Stimulated activated CD8-positive, alpha-beta memory T cell treated with anti-CD3 and anti-CD28 coated beads, Interleukin-2, amount 100 ng/mL, for 1 hour (primary cell): ENCODE results near the gene GLIS1.

ENCODE experiments used
- DNase-seq, 2 donors: peaks; one replicate each; pipeline ENCODE4 v3.0.0-alpha.2; 2020; ENCODE audit warnings: low read depth in 2 of 2

The GLIS1 gene

GRCh38 chr1:53582211-53583020 lies 156.5 kb downstream of the GLIS1 start:
- DNase-seq: peak in 1 of 2 donors; percentile 14

DNA sequence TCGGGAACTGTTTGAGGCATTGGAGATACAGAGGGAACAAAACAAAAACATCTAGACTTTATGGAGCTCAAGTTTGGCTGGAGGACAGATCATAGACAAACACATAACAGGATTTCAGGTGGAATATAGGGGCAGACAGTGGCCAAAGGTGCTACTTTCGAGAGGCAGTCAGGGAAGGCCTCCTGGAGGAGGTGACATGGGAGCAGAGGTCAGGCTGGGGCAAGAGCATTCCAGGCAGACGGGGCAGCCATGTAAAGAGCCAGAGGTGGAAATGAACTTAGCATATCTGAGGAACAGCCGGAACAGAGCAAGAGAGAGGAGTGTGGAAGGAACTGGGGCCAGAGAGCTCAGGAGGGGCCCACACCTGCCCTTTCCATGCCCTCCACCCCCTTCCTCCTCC lies 157.5 kb downstream of the GLIS1 start:
- DNase-seq: no peak

GRCh38 chr1:53580739-53581475 lies 158.1 kb downstream of the GLIS1 start:
- DNase-seq: no peak

DNA sequence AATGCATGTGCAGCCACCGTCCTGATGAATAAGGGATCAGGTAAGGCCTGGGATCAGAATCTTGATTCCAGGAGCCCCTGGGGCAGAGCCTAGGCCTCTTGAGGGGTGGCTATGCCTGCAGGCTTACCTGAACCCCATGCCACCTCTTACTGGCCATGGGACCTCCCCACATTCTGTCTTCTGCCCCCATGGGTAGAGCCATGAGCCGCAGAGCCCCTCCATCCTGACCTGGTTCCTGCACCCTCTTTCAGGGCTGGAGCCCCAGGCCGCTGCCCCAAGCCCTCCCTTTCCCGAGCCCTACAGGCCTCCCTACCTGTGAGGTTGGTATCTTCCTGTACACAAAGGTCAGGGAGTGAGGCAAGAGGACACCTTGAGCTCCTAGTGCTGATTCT lies 159.0 kb downstream of the GLIS1 start:
- no peak for DNase-seq

DNA sequence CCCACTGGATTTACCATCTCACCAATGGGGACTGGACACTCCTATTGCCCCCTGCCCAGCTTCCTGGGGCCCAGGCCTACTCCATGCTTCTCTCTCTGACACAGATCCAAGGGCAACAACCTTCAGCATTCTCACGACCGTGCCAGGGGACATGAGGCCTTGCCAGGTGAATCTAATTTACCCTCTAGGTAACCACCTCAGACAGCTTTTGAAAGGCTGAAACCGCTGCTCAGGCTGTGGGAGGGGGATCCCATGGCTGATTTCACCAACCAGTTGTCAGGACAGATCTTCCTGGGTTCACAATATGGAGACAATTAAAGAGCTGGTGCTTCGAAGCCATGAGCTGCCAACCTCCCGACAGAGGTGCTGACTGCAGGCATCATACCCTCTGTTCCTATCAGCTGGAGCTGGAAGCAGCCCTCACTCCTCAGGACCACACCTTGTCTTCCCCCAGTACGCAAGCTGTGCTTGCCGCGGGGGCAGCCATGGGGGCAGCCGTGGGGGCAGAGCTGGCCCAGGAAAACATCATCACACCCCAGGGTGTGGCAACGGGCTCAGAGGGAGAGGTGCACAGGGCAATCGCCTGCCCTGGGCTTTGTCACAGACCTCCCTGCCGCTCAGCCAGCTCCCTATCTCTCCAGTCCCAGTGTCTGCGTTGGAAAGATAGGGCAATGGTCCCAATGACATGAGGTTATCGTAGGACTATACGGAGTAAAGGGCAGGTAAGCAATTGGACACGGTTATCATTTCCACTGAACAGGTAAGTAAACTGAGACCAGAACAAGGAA lies 159.5 kb downstream of the GLIS1 start:
- no peak for DNase-seq

DNA sequence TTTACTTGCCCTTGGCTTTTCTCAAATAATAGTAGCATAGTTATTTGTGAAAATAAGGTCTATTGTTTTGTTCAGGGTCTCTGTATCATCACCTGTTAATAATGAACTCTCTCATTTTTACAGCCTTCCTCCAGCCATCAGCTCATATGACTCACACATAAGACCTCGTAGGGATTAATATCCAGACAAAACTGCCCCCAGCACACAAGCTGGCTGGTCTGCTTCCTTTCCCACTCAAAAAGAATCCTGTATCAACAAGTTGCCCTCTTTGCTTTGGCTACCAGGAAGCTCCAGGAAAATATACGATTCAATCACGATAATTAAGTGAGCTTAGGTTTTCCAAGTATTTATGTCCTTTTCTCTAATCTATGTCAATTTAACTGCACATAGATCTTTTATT lies 160.6 kb downstream of the GLIS1 start:
- DNase-seq: no peak

DNA sequence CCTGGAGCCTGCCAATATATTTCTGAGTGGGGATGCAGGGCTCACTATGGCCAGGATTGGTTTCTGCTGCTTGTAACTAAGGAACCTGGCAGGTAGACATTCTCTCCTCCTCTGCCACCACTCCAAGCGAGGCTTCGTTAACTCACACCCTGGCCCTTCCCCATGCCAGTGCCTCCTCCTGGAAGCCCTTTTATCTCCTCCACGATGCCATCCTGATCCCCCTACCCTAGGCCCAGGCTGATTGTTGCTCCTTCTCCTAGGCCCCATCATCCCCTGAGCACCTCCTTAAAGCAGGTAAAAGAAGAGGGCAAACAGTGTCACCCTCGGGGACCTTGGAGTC lies 161.2 kb downstream of the GLIS1 start:
- no peak for DNase-seq

- DNase-seq: no peak
Observed at GRCh38 chr1:53576866-53577760, 161.9 kb downstream of the GLIS1 start.

DNA sequence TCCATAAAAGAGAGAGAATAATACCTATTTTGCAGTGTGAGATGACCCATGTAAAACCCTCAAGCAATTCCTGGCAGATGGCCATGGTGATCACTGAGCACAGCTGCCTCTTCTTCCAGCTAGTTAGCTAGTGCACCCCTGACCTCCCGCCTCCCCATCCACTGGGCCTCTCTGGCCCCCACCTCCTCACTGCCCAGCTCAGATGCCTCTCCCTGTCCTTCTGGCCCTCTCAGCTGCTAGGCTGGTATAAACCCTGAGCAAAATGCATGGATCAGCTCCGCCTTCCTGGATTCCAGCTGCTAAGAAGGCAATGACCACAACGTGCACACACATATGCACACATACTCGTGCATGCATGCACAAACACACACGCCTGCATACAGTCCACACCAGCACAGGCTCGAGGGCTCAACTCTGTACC lies 162.6 kb downstream of the GLIS1 start:
- DNase-seq: no peak

GRCh38 chr1:53575955-53576320 lies 163.0 kb downstream of the GLIS1 start:
- no peak for DNase-seq

DNA sequence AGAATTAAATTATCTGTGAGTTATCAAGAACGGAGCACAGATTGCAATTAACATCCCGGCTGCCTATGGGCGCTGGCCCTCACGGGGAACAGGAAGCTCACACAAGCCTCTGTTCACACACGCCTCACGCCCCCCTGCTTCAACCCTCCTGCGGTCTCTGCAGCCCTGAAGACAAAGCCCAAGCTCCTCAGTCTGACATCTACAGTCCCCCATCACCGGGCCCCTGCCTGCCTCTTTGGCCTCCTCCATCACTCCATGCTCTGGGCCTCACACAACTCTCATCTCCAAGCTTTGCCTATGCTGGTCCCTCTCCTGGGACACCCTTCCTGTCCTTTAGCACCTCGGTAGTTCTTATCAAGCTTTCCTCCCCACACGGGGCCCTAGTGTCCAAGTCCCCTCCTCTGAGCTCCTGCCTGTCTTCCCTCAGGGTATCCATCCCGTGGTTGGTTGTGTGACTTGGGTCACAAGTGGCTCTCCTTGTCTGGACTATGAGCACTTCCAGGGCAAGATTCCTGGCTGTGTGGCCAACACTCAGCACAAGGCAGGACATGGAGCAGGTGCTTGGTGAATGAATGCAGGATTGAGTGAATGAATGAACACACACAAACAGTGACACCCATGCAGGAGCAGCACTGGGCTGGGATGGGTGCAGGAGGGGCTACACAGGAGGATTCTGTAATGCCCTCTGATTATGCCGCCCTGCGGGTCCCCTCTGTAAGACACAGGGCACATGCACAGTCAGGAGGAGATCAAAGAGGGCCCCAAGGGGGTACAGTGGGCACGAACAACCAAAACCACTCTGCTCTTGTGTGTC lies 163.6 kb downstream of the GLIS1 start:
- DNase-seq: no peak

DNA sequence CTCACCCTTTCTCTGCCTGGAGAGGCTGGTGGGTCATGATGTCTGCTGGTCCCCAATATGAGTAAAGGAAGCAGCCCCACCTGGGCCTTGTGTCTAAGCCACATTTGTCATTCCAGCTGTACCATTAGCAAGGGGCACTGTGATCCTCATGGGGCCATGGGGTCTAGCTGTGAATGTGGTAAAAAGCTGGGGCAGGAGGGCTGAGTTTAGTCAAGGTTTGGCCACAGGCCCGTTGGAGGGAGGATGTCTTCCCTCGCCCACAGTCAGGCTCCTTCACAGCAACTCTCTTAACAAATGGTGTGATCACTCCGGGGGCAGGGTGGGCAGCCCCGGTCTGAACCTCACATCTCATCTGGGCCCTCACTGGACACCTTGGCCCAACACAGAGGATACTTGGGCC lies 164.3 kb downstream of the GLIS1 start:
- DNase-seq: no peak

DNA sequence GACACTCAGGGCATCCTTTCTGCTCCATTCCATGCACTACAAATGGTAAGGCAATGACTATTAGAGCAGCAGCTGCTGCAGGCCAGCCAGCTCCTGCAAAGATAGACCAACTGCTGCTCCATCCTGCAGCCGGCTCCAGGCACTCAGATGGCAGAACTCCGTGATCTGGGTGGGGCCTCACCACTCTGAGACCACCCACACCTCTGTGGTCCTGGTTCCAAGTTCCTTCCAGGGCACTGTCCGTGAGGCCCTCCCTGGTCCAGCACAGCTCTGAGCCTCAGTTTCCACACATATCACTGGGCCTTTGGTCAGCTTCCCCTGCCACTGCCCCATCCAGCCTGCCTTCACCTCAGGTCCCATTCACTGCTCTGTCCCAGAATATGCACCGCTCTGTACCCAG lies 165.0 kb downstream of the GLIS1 start:
- no peak for DNase-seq

DNA sequence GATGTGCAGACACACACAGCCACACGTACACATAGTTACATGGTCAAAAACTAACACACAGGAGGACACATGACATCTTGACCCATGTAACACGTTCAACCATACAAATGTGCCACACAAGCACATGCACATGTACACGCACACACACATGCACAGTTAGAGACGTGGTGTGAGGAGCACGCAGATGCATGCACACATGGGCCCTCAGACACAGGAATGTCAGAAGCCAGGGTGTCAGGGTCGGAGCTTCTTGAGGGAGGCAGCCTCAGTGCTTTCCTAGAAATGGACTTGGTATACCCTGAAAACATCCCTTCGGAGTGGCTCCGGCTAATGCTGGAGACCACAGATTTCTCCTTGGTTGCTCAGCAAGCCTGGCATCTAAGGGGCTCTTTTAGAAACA lies 165.4 kb downstream of the GLIS1 start:
- no peak for DNase-seq

DNA sequence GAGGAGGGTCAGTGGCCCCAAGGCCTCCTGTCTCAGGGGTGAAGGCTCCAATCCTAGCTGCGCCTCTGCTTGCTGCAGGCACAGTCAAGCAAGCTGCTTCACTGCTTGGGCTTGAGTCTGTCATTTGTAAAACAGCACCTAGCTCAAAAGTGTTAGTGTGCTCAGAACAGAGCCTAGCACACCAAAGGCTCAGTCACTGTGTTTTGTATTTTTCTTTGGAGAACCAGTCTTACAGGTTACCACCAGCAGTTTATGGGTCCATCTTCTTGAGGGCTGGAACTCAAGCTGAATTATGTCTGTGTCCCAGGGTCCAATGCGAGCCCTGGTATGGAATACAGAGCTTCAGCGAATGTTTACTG lies 166.2 kb downstream of the GLIS1 start:
- no peak for DNase-seq

DNA sequence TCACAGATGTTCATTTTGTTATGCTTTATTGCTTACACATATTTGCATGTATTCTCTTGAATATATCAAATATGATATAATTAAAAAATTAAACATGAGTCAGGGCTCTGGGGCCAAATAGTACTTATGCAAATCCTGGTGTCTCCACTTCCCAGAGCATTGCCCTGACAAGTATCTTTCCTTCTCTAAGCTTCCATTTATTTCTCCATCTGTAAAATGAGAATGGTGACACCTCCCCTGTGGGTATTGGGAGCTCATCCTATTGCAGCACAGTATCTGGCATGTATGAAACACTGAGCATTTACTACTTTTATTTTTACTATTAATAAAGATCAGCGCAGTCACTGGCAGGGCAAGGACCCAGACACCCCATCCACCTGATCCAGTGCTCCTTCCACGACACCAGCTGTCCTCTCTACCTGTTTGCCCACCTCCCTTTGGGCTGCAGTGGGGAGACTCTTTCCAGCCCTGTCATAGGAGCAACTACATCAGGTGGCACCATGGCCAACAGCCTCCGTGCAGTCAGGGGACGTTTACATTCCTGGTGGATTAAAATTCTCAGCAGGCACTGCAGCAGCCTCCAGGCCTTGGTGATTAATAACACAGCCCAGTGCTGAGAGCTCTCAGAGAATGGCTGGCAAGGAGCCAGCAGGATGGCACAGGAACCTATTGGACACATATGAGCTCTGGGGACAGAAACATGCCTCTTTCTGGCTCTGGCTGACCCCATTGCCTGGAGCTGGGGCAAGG lies 166.7 kb downstream of the GLIS1 start:
- no peak for DNase-seq

GRCh38 chr1:53568540-53568939 lies 170.4 kb downstream of the GLIS1 start:
- no peak for DNase-seq

GRCh38 chr1:53567851-53568250 lies 171.1 kb downstream of the GLIS1 start:
- no peak for DNase-seq

GRCh38 chr1:53567450-53567849 lies 171.5 kb downstream of the GLIS1 start:
- no peak for DNase-seq

DNA sequence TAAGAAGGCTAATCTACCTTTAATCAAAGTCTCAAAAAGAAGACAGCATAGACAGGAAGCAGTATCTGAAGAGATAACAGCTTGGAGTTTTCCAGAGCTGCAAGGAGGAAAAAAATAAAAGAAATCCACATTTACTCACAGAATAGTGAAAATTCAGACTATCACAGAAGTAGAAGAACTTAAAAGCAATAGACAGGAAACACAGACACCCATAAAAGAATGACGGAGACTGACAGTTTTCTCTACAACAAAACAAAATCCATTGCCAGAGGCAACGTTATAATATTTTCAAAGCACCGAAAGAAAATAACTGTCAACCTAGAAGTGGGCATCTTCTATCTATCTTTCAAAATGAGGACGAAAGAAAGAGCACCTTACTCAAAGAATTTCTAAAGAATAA lies 175.4 kb downstream of the GLIS1 start:
- DNase-seq: no peak
